GM12878 (cell line): ENCODE results near the gene PPP1R1B. TPM values are rescaled to one million over a fixed set of nuclear protein-coding genes. Genes with fewer than 3 reads are reported as not detected.

ENCODE experiments used
- ATAC-seq: fragments of 200-7000 bp; cut with Tn5 transposase; 3 replicates; pipeline ENCODE4 v1.9.1; 2020; ENCODE audit warnings: mild to moderate bottlenecking, moderate library complexity
- BruUV-seq: library from RNA; stranded (reverse); fragments of 400-500 nt; replicated peaks from 2 replicates; lab custom pipeline; 2021; lab: Mats Ljungman, UMichigan
- CTCF ChIA-PET: fragments of 300-600 bp; sonication (Branson Sonifier 250); formaldehyde crosslinking; extraction: SDS; loops from one replicate; lab custom pipeline; 2021; ENCODE audit warnings: inconsistent platforms; lab: Yijun Ruan, JAX
- POLR2A ChIA-PET: fragments of 350-600 bp; formaldehyde crosslinking; extraction: SDS; loops from one replicate; lab custom pipeline; 2021; ENCODE audit warnings: inconsistent platforms; lab: Charles Lee
- RAD21 ChIA-PET: fragments of 300-600 bp; sonication (Branson Sonifier 250); formaldehyde crosslinking; loops from one replicate; lab custom pipeline; 2023; ENCODE audit warnings: antibody characterized with exemption; ENCODE audit not compliant: unreplicated experiment; lab: Charles Lee
- SMC1A ChIA-PET: fragments of 300-600 bp; sonication (Branson Sonifier 250); formaldehyde crosslinking; loops from one replicate; lab custom pipeline; 2023; ENCODE audit not compliant: unreplicated experiment, uncharacterized antibody; lab: Charles Lee
- DNase-seq: peaks from one replicate; pipeline ENCODE4 v3.0.0-alpha.2; 2011; ENCODE audit warnings: low read depth, low spot score
- FAIRE-seq: peaks from 3 replicates; lab custom pipeline; 2011; peaks lifted over from hg19 to GRCh38; lab: Jason Lieb, UNC
- H2AFZ ChIP-seq: 2 replicates; pipeline ENCODE4 v1.6.0; 2011; ENCODE audit warnings: low read depth, low read length, control low read depth; ENCODE audit not compliant: control insufficient read depth
- H3K27ac ChIP-seq: 2 replicates; pipeline ENCODE4 v1.5.1; 2011; ENCODE audit warnings: control low read depth; ENCODE audit not compliant: control insufficient read depth, insufficient read depth
- H3K27me3 ChIP-seq, 2 experiments: replicated peaks in 1 of 2; 2 replicates each; pipeline versions ENCODE4 v1.6.0 to v1.6.1; 2011; ENCODE audit warnings: low read length in 1 of 2; ENCODE audit not compliant: control insufficient read depth in 2 of 2, insufficient read depth in 2 of 2
- H3K36me3 ChIP-seq, 2 experiments: 2 replicates each; pipeline ENCODE4 v1.5.1; 2011; ENCODE audit warnings: low read length in 1 of 2; ENCODE audit not compliant: control insufficient read depth in 2 of 2, insufficient read depth in 2 of 2
- H3K4me1 ChIP-seq: 2 replicates; pipeline ENCODE4 v1.6.1; 2011; ENCODE audit warnings: mild to moderate bottlenecking, low read length, moderate library complexity, mixed read lengths; ENCODE audit not compliant: control insufficient read depth, insufficient read depth
- H3K4me2 ChIP-seq: 2 replicates; pipeline ENCODE4 v1.6.0; 2011; ENCODE audit warnings: control low read depth; ENCODE audit not compliant: control insufficient read depth, insufficient read depth
- H3K4me3 ChIP-seq: fragments of 200-600 bp; sonication (generic); 2 replicates; pipeline ENCODE4 v1.5.1; 2016
- H3K79me2 ChIP-seq: 2 replicates; pipeline ENCODE4 v1.6.0; 2011; ENCODE audit warnings: low read length; ENCODE audit not compliant: control insufficient read depth, insufficient read depth
- H3K9ac ChIP-seq: 2 replicates; pipeline ENCODE4 v1.8.0; 2011; ENCODE audit warnings: low read length, control low read depth, mixed read lengths; ENCODE audit not compliant: control insufficient read depth, insufficient read depth
- H3K9me3 ChIP-seq: replicated peaks from 3 replicates; pipeline ENCODE4 v1.5.1; 2011; ENCODE audit warnings: mild to moderate bottlenecking, low read length; ENCODE audit not compliant: control insufficient read depth, insufficient read depth
- H4K20me1 ChIP-seq: 2 replicates; pipeline ENCODE4 v1.6.0; 2011; ENCODE audit not compliant: control insufficient read depth, insufficient read depth
- BHLHE40 ChIP-seq, 2 experiments: fragments of 450-650 bp in 1 of 2; IDR thresholded peaks; 2 replicates each; pipeline ENCODE4 v1.6.1; 2011 to 2017; ENCODE audit warnings: low read depth in 2 of 2, borderline replicate concordance in 1 of 2, improper control_type of control experiment in 1 of 2, low read length in 1 of 2, mild to moderate bottlenecking in 1 of 2
- CBX5 ChIP-seq: sonication (generic); IDR thresholded peaks from 2 replicates; pipeline ENCODE4 v1.6.1; 2016; ENCODE audit warnings: low read depth, moderate library complexity, mild to moderate bottlenecking, inconsistent platforms
- FOXM1 ChIP-seq: IDR thresholded peaks from 2 replicates; pipeline ENCODE4 v1.6.1; 2012; ENCODE audit warnings: low read depth, mild to moderate bottlenecking, inconsistent platforms, low read length, moderate library complexity
- KDM1A ChIP-seq: fragments of 200-600 bp; sonication (generic); IDR thresholded peaks from 2 replicates; pipeline ENCODE4 v1.6.1; 2016; ENCODE audit warnings: borderline replicate concordance
- NR2C2 ChIP-seq: IDR thresholded peaks from 2 replicates; pipeline ENCODE4 v1.6.1; 2011; ENCODE audit warnings: borderline replicate concordance, low read depth; ENCODE audit not compliant: control insufficient read depth, insufficient read length
- RFX5 ChIP-seq: IDR thresholded peaks from 2 replicates; pipeline ENCODE4 v1.6.1; 2011; ENCODE audit warnings: low read depth, low read length, improper control_type of control experiment
- WGBS: methylation state at CpG from one replicate; pipeline ENCODE4 v1.1.6; 2016; ENCODE audit warnings: low lambda C conversion rate; ENCODE audit not compliant: insufficient replicate concordance, insufficient coverage; ENCODE audit errors: missing lambda C conversion rate; 5-methylcytosine and 5-hydroxymethylcytosine counted together
- in situ Hi-C: fragments of 300-500 bp; cut with MboI; formaldehyde crosslinking; loops from 9 replicates; pipeline ENCODE4 v1.14.3; 2018; ENCODE audit warnings: mixed read lengths
- intact Hi-C: fragments of 100-400 bp; cut with micrococcal nuclease; formaldehyde crosslinking; loops from one replicate; pipeline ENCODE4 v1.14.2; 2022; ENCODE audit not compliant: unreplicated experiment
- polyA plus RNA-seq, 11 experiments: library from polyadenylated mRNA; depleted of rRNA in 4 of 11; unstranded in 6 of 11; stranded (reverse) in 5 of 11; fragments of >200 nt; fragmentation: Nextera tagmentation in 4 of 11; fragmentation: Illumina TruSeq in 1 of 11; extraction: Ambion mirVana in 4 of 11; extraction: Trizol in 1 of 11; gene quantifications; 1 replicate in 1 of 11; 2 replicates in 10 of 11; pipeline versions ENCODE4 v1.2.1 to v1.2.3, GENCODE V29; 2011 to 2016; ENCODE audit warnings: inconsistent platforms in 2 of 11, missing spikeins in 2 of 11, low read depth in 1 of 11
- total RNA-seq, 4 experiments: library from RNA; depleted of rRNA in 3 of 4; stranded (reverse); fragments of >200 nt in 3 of 4; fragmentation: Illumina TruSeq in 1 of 4; extraction: Trizol in 1 of 4; gene quantifications; 2 replicates each; pipeline versions ENCODE4 v1.2.1 to v1.2.3, GENCODE V29; 2013 to 2021

Gene PPP1R1B
- total and polyA plus RNA-seq, 10 of the 15 experiments (the other 5 are each of a cell fraction or from before 2014, with no cell fraction given): 0.08 TPM; not detected in 9

DNA sequence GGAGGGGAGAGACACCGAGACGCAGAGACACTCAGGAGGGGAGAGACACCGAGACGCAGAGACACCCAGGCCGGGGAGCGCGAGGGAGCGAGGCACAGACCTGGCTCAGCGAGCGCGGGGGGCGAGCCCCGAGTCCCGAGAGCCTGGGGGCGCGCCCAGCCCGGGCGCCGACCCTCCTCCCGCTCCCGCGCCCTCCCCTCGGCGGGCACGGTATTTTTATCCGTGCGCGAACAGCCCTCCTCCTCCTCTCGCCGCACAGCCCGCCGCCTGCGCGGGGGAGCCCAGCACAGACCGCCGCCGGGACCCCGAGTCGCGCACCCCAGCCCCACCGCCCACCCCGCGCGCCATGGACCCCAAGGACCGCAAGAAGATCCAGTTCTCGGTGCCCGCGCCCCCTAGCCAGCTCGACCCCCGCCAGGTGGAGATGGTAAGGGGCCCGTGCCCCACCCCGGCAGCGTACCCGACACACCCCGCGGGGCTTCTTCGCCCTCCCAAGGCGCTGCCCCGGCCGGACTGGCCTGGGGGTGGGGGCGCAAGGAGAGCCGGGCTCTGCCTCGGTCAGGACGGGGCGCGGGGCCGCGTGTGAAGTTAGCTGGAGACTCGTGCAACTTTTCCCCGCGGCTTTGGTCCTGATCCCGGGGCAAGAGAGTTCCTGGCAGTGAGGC is 427 bp downstream of the PPP1R1B start:
- H3K4me3 ChIP-seq: no peak overlapping the region
- H3K9me3 ChIP-seq: no peaks in the 10 kb centered on the region
- peaks cover 7 to 8% of the 10 kb centered on the region in 2 experiments for H3K27me3 ChIP-seq
- intact Hi-C loops (no loop called here), in situ Hi-C loops (no loop called here)
- no peak overlapping the region for H3K27ac ChIP-seq
- no TSS peak for BruUV-seq
- CTCF ChIA-PET: interaction anchor here (1.2 kb wide), 1 partner anchor 27 kb away, joined by 9 read pairs; no protein-coding TSS in a partner anchor
- H3K4me2 ChIP-seq: no peak overlapping the region
- SMC1A ChIA-PET: interaction anchor here (0.6 kb wide), 1 partner anchor 76 kb away, joined by 3 read pairs; no protein-coding TSS in a partner anchor
- no peak for DNase-seq
- H2AFZ ChIP-seq: no peak overlapping the region
- FAIRE-seq: no peak
- H3K79me2 ChIP-seq: no peaks in the 10 kb centered on the region
- no peak for TF ChIP-seq KDM1A
- no peak for TF ChIP-seq BHLHE40 (IDR thresholded peaks at IDR 0.05; ENCODE audit: borderline replicate concordance in 1 of 2, low read depth in 2 of 2, low read length in 1 of 2)
- TF ChIP-seq RFX5: no peak
- no peak for TF ChIP-seq FOXM1
- TF ChIP-seq NR2C2: no peak
- TF ChIP-seq CBX5: no peak
- H3K36me3 ChIP-seq: no peaks in the 10 kb centered on the region
- RAD21 ChIA-PET: no interaction called here
- WGBS: 51% methylated on average over 21 of the region's 72 CpGs
- peaks cover 3% of the 10 kb centered on the region for H3K4me1 ChIP-seq
- ATAC-seq: no peak
- H4K20me1 ChIP-seq: no peaks in the 10 kb centered on the region
- POLR2A ChIA-PET: no interaction called here
- H3K9ac ChIP-seq: no peak overlapping the region
